Amniotic epithelial cell (primary cell): ENCODE results near the gene C1QTNF8.

Source experiments
- DNase-seq: peaks from one replicate; pipeline ENCODE4 v3.0.0-alpha.2; 2010; ENCODE audit warnings: low read depth

The C1QTNF8 gene

GRCh38 chr16:1045310-1045992 lies 50.6 kb downstream of the C1QTNF8 start:
- no peak for DNase-seq

- no peak for DNase-seq
Observed at GRCh38 chr16:1044460-1045309, 51.4 kb downstream of the C1QTNF8 start.

GRCh38 chr16:1043881-1044451 lies 52.1 kb downstream of the C1QTNF8 start:
- DNase-seq, result no peak

GRCh38 chr16:1042866-1043265 lies 53.2 kb downstream of the C1QTNF8 start:
- DNase-seq, result no peak

GRCh38 chr16:1042049-1042744 lies 53.8 kb downstream of the C1QTNF8 start:
- DNase-seq, result no peak

GRCh38 chr16:1040346-1040745 lies 55.7 kb downstream of the C1QTNF8 start:
- no peak for DNase-seq

GRCh38 chr16:1039762-1040161 lies 56.3 kb downstream of the C1QTNF8 start:
- no peak for DNase-seq

- DNase-seq, result no peak
Observed at GRCh38 chr16:1038932-1039331, 57.1 kb downstream of the C1QTNF8 start.
